CD4-positive, alpha-beta T cell treated with Interleukin-6 for 4 hours (primary cell): Measurements from ENCODE around the gene KRT71.
"Not testable (repeated sequence)": the region's sequence is repeated elsewhere in the genome, so short reads cannot be mapped to it uniquely, and the experiment has no call there.

ENCODE experiments used
- DNase-seq: peaks from one replicate; pipeline ENCODE4 v3.0.0-alpha.2; 2020; ENCODE audit warnings: mixed read lengths

The KRT71 gene

DNA sequence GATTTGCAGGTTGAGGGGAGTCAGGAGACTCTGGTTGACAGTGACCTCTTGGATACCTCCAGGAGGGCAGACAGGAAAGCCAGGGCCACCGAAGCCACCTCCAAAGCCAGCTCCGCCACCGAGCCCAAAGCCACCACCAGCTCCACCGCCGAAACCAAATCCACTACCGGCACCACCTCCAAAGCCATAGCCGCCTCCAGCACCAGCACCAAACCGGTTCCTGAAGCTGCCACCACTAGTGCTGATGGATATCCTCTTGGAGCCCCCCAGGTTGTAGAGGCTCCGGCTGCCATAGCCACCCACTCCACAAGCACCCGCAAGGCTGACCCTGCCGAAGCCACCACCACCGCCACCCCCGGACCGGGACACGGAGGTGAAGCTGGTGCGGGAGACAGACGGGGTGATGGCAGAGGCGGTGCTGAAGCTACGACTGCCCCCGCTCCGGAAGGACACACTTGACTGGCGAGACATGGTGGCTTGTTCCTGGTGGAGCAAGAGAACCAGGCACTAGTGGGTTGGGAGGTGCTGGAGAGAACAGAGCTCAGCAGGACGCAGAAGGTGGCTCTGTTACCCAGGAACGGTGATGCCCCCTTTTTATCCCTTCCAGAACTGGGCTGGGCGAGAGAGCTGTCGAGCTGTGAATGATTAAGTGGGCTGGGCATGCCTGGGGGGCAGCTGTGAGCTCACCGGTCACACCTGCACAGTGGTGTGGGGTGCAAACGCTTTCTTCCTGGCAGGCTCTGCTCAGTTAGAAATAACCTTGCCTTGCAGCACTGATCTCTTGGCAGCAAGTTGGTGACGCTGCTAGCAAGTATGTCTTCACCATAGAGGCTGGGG lies 32.9 kb downstream of the KRT71 start, which contains the start of gene KRT5:
KRT5 (minus strand) TSS at position 569 of the 837 bp plus-strand sequence; CDS start at position 471, 98 bp downstream.
- no peak for DNase-seq

DNA sequence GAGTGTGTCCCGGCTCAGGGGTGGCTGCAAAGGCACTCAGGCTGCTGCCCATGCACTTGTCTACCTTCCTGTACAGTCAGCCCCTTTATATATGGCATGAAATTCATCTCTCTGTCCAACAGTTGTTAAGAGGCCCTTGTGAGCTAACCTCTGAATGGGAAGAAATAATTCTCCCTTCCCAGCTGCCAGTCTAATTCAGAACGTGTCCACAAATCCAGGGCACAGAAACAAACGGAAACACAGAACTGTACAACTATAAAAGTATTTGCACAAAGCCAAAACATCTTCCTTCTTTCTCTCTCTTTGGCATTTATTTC lies 33.6 kb downstream of the KRT71 start:
- DNase-seq = no peak

GRCh38 chr12:52518574-52519386 lies 34.2 kb downstream of the KRT71 start:
- no peak for DNase-seq

GRCh38 chr12:52517888-52518287 lies 35.1 kb downstream of the KRT71 start:
- DNase-seq = no peak

GRCh38 chr12:52517005-52517835 lies 35.7 kb downstream of the KRT71 start:
- DNase-seq = no peak

DNA sequence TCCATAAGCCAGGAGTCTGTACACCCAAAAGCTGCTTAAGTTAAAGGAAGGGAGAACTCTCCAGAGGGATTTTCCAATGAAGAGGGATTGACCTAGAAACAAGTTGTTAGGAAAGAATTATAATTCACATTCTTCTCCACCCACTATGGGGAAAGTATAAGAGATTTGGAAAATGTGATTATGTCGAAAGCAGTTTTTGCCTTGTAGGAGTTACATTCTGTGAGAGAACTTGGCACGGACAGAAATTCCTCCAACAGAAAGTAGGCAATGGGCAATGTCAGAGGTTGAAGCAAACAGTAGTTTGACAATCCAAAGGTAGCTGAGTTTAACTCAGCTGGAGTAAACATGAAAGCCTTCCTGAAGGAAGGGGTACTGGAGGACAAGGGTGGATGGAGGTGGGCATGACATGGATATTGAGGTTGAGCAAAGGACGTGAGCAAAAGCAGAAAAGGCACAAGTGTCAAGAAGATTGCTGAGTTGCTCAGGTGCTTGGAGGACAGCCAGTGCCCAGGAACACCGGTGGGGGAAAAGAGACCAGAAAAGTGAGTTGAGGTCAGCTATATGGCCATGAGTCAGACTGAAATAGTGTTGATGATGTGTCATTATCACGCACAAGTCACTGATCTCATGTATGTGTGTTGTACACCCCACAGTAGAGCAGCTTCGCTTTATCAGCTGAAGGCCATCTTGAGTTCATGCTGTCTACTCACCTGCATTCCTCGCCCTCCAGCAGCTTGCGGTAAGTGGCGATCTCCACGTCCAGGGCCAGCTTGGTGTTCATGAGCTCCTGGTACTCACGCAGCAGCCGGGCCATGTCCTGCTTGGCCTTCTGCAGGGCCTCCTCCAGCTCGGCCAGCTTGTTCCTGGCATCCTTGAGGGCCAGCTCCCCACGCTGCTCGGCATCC lies 36.8 kb downstream of the KRT71 start:
- DNase-seq = no peak

GRCh38 chr12:52515319-52515646 lies 37.7 kb downstream of the KRT71 start:
- no peak for DNase-seq

DNA sequence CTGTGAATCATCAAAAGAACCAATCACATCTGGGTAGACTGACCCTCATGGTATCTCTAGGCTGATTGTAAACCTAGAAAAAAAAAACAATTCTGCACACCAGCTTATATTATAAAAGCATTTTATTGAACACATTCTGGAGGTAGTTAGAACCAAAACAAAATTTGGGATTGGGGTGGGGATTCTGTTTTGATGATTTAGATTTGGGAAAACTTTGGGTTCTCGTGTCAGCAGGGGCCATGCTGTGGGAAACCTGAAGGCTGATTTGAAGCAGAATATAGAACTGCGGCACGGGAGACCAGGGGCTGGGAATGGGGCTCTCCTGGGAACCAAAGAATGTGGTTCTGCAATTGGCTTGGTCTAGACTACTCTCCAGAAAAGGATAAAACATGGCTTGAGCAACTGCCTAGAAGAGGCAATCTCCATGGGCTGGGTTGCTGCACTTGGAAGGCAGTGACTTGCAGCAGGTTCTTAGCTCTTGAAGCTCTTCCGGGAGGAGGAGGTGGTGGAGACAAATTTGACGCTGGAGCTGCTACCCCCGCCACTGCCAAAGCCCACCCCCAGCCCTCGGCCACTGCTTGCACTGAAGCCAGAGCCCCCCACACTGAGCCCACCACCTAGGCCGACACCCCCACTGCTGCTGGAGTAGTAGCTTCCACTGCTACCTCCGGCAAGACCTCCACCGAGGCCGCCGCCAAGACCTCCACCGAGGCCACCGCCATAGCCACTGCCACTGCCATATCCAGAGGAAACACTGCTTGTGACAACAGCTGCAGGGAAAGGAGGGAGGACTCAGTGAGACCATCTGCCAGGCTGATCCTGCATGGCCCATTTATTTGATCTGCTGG lies 38.2 kb downstream of the KRT71 start:
- no peak for DNase-seq

GRCh38 chr12:52513736-52514135 lies 39.2 kb downstream of the KRT71 start:
- DNase-seq = no peak

GRCh38 chr12:52508211-52508610 lies 44.7 kb downstream of the KRT71 start:
- no peak for DNase-seq

DNA sequence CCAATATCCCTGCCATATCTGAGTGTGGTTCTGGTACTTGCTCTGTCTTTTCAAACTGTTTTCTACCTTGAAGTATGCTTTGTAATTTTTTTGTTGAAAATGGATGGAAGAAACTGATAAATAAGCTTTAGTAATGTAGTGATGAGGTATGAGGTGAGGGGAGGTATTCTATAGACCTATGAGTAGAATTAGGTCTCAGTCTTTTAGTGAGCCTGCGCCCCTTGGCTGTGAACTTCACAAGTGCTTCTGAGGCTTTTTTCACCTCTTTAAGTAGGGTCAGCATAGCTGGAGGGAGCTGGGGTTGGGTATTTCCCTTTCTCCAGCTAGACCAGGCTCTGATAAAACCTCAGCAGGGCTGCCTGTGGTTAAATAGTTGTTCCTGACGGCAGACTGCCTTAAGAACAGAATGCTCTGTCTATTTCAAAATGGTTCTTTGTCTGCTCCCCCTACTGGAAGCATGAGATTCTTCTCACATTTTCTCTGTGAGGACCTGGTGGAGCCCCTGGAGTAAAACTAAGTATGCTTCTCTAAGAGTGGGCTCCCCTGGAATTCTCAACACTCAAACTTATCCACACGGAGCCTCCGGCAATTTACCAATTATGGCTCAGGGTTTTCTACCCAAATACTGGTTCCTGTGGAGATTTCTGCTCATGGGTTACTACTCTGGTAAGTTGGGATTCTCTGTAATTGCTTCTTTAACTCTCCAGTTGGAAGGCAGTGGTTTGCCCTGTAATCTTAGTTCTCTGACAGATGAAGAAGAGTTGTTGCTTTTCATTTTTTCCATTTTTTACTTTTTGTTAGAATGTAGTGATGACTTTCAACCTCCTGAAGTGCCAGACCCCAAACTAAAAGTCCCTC lies 45.9 kb downstream of the KRT71 start:
- DNase-seq = no peak

DNA sequence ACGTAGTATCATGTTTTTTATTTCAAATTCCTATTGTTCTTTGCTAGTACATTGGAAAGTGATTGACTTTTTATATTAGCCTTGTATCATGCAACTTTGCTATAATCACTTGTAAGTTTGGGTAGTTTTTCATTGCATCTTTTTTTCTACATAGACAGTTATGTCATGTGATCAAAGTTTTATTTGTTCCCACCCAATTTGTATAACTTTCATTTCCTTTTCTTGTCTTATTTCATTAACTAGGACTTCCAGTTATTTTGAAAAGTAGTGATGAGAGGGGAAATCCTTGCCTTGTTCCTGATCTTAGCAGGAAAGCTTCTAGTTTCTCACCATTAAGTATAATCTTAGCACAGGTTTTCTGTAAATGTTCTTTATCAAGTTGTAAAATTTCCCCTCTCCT lies 50.1 kb downstream of the KRT71 start:
- DNase-seq = no peak

DNA sequence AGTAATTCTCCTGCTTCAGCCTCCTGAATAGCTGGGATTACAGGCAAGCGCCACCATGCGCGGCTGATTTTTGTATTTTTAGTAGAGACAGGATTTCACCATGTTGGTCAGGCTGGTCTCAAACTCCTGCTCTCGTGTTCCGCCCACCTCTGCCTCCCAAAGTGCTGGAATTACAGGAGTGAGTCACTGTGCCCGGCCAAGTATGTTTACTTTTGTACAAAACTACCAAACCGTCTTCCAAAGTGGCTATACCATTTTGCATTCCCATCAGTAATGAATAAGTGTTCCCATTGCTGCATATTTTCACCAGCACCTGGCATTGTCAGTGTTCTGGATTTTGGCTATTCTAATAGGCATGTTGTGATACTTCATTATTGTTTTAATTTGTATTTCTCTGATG lies 51.5 kb downstream of the KRT71 start:
- no peak for DNase-seq

GRCh38 chr12:52500574-52500973 lies 52.4 kb downstream of the KRT71 start:
- DNase-seq = not testable (repeated sequence)

- DNase-seq = no peak
Observed at GRCh38 chr12:52499806-52500560, 53.0 kb downstream of the KRT71 start.

- no peak for DNase-seq
Observed at GRCh38 chr12:52498946-52499345, 54.0 kb downstream of the KRT71 start.

DNA sequence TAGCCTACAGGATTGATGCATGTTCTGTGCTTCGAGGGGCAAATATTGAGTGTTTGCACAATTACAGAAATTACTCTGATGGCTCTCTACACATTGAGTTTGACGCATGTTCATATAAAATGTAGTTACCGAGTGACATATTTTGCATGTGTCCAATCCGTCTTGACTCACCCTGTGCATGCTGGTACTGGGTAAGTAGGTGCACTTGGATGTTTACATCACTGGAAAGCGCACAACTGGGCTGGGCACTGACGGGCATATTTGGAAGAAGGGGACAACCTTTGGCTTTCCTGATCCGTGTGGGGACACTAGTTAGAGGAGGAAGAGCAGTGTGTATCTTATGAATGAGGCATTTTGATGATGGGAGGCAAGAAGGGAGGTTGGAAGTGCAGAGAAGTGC lies 55.0 kb downstream of the KRT71 start:
- DNase-seq = no peak

- no peak for DNase-seq
Observed at GRCh38 chr12:52496590-52497071, 56.3 kb downstream of the KRT71 start.

DNA sequence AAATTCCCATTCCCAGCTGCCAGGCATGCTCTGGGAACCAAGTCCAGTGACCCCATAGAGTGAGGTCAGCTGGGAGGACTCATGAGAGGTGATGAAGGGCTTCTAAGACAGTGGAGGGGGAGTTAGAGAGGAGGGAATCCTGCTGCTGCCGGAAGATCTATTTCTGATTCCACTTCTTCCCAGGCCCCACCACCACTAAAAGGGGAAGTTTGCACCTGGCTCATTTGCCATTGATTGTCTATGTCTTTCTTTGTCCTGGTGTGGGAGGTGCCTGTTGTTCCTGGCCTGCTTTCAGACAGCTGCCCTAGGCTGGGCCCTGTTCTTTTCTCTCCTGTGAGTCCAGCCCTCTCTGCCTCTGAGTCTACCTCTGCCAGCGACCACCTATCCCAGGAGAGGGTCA lies 56.9 kb downstream of the KRT71 start:
- no peak for DNase-seq
